ENCODE measurements around the gene CDK4.

DNA sequence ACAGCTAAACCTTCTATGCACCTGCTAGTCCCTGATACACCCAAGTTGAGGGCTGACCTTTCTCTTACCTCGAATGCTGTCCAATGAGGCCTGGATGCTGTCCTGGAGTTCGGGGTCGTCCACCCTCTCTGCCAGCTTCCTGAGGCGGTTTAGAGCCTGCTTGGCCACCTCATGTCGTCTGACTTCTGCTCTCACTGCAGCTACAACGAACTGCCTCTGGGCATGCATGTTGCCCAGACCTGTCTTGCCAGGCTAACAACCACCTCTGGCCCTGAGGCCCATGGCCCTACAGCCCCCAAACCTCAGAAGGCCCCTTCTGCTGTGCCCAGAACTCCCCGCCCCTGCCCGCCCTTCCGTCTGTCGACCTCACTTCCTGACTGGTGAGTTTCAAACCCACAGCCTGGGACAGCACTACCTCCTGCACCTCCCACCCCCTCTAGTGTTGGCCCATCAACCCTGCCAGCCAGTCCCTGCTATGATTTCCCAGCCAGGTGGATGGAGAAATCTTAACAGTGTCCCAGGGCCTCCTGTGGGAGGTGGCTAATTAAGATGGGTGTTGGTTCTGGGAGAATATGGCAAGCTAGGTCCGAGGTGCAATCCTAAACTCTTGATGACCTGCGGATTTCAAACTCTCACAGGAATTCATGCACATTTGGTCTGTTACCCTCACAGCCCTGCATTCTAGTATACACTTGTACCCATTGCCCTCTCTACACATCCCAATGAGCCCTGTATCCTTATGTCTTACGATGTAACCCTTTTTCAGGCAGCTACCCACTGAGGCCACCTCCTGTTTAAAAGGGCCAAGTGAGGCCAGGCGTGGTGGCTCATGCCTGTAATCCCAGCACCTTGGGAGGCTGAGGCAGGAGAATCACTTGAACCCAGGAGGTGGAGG lies 10.0 kb downstream of the CDK4 start:
- TF ChIP-seq, protein P1, sequence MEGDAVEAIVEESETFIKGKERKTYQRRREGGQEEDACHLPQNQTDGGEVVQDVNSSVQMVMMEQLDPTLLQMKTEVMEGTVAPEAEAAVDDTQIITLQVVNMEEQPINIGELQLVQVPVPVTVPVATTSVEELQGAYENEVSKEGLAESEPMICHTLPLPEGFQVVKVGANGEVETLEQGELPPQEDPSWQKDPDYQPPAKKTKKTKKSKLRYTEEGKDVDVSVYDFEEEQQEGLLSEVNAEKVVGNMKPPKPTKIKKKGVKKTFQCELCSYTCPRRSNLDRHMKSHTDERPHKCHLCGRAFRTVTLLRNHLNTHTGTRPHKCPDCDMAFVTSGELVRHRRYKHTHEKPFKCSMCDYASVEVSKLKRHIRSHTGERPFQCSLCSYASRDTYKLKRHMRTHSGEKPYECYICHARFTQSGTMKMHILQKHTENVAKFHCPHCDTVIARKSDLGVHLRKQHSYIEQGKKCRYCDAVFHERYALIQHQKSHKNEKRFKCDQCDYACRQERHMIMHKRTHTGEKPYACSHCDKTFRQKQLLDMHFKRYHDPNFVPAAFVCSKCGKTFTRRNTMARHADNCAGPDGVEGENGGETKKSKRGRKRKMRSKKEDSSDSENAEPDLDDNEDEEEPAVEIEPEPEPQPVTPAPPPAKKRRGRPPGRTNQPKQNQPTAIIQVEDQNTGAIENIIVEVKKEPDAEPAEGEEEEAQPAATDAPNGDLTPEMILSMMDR (IDR thresholded peaks at IDR 0.05; ENCODE audit: low read length), result peak; percentile 70
- TF ChIP-seq EZH2phosphoT487 (IDR thresholded peaks at IDR 0.05; ENCODE audit: low read length), result no peak
